Measurements from ENCODE around the gene PCDH15.

GRCh38 chr10:54133203-54133602 lies 667.8 kb downstream of the PCDH15 start:
- peak; percentile 43 for TF ChIP-seq CTCF (IDR thresholded peaks at IDR 0.05)
- TF ChIP-seq ELF1 (IDR thresholded peaks at IDR 0.05): no peak
- no peak for TF ChIP-seq POLR2AphosphoS5 (IDR thresholded peaks at IDR 0.05; ENCODE audit: low read depth, low read length)
- no peak for TF ChIP-seq YY1 (IDR thresholded peaks at IDR 0.05; ENCODE audit: low read depth)
- TF ChIP-seq SIN3A (IDR thresholded peaks at IDR 0.05; ENCODE audit: borderline replicate concordance, low read depth, low read length): no peak
- TF ChIP-seq MEF2A (IDR thresholded peaks at IDR 0.05; ENCODE audit: borderline replicate concordance, low read depth): no peak
- TF ChIP-seq JUND (IDR thresholded peaks at IDR 0.05): no peak
- no peak for TF ChIP-seq REST (IDR thresholded peaks at IDR 0.05; ENCODE audit: low read depth, low read length)
